Inflammatory macrophage (primary cell): Measurements from ENCODE around the gene OVOL3.

ENCODE experiments used
- DNase-seq, 2 donors: peaks; one replicate each; pipeline ENCODE4 v3.0.0-alpha.2; 2020 to 2022

OVOL3 gene

DNA sequence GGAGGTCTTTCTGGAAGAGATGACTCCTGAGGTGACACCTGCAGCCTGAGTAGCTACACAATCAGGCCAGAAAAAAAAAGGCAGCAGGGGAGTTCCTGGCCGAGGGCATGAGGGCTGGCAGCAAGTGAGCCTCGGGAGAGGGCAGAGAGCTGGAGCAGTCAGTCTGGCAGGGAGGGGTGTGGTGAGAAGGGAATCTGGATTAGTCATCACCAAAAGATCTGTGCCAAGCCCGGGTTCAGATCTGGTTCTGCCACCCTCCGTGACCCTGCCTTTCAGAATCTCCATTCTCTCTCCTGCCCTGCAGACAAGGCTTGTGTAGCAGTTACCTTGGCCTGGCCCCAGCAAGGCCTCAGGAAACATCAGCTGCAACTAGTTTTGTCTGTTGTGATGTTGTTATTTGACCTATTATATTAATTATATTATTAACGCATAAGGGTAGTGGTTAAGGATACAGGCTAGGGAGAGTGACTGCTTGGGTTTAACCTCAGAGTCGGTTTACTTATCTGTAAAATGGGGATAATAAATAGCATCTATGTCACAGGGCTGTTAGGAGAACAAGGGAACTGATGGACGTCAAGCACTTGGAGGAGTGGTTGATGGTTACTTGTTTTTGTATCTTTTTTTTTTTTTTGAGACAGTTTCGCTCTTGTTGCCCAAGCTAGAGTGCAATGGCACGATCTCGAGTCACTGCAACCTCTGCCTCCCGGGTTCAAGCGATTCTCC, 26.2 kb downstream of the OVOL3 start:
- peak in 1 of 2 donors; percentile 38 for DNase-seq

DNA sequence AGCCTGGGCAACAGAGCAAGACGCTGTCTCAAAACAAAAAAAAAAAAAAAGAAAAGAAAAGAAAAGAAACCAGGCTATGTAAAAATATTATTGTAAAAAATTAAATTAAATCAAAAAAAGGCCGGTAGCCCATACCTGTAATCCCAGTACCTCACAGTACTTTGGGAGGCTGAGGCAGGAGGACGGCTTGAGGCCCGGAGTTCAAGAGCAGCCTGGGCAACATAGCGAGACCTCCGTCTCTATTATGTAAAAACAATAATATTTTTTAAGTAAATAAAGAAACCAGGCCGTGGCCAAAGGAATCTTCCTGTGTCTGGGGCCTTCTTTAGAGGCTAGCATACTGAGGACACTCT, 28.2 kb downstream of the OVOL3 start:
- no peak for DNase-seq

DNA sequence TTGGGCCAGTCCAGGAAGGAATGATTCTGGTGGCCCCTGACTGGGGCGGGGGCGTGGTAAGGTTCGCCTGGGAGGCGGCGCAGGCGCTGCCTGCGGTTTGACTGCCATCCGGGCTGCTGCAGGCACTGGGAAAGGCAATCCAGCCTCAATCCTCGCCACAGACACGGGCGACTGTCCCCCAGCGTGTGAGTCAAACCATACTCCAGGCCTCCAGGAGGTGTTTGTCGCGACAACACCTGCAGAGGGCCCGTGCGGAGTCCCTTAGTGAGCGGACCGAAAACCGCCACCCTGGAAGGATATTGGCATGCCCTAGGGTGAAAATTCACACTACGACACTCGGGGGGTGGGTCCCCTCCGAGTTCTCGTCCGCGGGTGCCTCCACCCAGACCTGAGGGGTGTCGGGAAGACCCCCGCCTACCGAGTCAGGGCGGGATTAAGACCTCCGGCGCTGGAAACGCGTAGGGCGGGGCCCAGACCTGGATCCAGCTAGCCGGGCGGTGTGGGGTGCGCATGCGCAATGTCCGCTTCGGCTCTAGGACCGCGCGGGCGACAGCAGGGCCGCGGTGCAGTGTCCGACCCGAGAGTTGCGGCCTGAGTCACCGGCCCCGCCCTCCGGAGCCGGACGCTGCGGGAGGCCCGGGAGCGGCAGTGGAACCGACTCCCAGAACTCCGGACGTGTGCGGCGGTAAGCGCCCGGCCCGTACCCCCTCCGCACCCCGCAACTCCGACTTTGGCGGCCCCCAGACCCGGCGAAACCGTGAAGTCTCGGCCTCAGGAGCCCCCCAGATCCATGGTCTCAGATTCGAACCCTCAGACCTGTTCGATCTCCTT, 28.7 kb downstream of the OVOL3 start, which contains the start of gene CAPNS1:
CAPNS1 (plus strand) TSS at position 594 of the 831 bp plus-strand sequence. CDS start 946 bp downstream, outside the sequence.
- DNase-seq = peak; percentile 97 to 98

DNA sequence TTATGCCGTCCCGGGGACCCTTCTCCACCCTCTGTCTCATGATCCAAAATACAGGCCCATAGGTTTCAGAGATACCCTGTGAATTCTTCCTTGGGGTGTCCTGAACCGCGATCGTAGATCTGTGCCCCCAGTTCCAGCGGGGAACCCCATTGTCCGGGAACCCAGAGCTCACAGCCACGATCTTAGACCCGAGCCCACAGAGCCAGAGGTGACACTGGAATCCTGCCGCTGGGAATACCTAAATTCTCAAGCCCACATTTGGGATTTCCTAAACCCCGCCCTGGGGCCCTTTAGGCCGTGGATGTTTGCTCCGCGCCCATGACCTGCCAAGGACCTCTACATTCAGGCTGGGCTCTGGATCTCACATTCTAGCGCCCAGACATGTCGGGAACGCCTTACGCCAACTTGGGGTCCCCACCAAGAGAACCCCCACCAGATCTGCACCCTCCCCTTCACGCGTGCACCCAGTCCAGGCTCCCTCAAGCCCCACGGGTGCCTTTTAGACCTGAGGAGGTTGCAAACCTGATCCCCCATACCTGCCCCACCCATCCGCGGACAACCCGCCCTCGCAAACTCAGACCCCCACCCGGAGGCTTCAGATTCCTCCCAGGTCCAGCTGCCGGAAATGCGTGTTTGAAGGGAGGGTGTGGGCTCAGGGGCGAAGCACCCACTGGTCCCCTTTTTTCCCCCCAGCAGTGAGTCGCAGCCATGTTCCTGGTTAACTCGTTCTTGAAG, 29.5 kb downstream of the OVOL3 start:
- peak; percentile 9 to 28 for DNase-seq

DNA sequence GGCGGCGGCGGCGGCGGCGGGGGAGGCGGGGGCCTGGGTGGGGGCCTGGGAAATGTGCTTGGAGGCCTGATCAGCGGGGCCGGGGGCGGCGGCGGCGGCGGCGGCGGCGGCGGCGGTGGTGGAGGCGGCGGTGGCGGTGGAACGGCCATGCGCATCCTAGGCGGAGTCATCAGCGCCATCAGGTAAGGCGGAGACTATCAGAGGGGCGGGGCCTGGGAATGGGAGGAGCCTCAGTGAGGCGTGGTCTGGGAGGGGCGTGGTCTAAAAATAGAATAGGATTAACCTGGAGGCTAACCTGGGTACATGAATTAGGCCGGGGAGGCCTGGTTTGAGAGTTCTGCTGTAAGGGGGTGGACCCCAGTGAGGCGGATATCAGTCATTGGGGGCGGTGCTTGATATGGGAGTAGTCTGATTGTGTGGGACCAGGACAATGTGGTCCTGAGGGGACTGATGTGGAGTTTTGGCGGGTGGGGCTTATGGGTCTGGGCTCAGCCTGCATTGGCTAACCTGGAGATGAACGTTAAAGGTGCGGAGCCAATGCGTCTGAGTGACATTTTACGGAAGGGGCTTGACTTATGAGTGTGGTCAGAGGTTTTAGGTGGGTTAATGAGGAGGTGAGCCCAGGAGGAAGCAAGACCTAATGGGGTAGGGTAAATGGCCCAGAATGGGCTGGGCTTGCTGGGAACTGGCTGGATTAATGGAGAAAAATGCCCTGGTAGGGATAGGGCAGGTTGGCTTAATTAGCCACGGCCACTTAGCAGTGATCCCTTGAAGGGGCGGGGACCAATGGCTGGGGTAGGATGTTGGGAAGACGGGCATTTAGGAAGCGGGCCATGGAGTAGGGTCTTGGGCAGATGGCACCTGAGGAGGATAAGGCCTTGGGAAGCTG, 30.3 kb downstream of the OVOL3 start:
- DNase-seq = peak; percentile 82 to 88

DNA sequence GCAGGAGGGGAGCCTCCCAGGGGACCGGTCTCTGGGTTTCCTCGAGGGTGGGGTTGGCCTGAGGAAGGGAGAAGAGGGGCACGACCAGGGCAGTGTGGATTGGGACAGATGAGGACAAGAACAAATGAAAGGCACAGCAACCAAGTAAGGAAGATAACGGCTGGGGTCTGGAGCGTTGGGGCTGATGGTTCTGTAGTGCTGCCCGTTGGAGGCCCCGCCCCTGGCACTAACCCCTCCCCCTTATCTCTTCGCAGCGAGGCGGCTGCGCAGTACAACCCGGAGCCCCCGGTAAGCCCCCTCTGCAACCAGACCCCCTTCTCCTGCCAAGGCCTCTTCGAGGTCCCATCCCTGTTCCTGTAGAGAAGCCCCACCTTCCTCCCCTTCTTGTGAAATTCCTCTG, 31.1 kb downstream of the OVOL3 start:
- no peak for DNase-seq

DNA sequence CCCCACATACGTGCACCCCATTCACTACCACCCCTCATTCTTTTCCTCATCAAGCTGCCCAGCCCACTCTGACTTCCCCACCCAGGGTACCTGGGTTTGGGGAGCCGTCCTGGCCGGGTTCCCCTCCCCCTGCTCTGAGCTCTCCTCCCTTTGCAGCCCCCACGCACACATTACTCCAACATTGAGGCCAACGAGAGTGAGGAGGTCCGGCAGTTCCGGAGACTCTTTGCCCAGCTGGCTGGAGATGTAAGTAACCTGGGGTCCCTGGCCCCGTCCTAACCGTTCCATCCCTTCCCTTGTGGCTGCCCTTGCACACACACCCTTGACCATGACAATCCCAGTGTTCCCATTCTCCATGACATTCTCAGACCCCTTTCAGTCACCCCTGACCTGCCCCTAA, 31.6 kb downstream of the OVOL3 start:
- DNase-seq = no peak

DNA sequence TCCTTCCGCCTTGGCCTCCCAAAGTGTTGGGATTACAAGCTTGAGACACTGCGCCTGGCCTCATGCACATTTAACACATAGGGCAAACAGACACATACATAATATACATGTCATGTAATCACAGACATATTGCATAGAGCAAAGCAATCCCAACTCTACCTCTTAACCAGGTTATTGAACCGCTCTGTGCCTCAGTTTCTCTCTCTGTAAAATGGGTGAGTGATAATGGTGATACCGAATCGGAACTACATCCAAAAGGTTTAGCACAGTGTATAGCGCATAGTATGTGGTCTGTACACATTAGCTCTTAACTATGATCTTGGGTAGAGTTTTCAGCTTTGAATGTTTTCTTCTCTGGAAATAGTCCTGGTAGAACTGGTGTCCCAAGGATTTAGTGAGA, 33.7 kb downstream of the OVOL3 start:
- no peak for DNase-seq

DNA sequence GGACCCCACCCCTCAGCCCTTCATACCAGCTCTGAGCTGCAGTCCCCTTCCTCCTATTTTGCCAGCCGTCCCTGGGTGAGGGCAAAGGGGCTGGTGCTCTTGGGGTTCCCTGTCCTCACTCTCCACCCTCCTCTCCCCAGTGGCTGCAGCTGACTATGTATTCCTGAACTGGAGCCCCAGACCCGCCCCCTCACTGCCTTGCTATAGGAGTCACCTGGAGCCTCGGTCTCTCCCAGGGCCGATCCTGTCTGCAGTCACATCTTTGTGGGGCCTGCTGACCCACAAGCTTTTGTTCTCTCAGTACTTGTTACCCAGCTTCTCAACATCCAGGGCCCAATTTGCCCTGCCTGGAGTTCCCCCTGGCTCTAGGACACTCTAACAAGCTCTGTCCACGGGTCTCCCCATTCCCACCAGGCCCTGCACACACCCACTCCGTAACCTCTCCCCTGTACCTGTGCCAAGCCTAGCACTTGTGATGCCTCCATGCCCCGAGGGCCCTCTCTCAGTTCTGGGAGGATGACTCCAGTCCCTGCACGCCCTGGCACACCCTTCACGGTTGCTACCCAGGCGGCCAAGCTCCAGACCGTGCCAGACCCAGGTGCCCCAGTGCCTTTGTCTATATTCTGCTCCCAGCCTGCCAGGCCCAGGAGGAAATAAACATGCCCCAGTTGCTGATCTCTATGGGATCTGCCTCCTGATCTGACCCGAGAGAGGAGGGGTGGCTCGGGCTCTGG, 38.9 kb downstream of the OVOL3 start:
- no peak for DNase-seq

DNA sequence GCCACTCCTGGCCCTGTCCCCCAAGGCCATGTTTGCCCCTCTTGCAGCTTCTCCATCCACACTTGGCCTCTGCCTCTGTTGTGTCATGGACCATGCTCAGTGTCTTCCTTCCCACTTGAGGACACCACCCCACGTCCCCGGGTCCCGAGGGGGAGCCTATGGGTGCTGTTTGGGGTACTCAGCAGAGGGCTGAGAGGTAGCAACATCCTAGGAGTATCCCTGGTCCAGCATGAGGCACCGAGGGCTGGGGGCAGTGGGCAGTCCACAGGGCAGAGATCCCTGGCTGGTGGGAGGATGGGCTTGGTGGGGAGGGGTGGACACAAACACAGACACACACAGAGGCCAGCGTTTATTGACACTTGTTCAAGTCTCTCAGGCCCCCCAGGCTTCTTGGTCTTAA, 39.6 kb downstream of the OVOL3 start:
- DNase-seq = no peak

DNA sequence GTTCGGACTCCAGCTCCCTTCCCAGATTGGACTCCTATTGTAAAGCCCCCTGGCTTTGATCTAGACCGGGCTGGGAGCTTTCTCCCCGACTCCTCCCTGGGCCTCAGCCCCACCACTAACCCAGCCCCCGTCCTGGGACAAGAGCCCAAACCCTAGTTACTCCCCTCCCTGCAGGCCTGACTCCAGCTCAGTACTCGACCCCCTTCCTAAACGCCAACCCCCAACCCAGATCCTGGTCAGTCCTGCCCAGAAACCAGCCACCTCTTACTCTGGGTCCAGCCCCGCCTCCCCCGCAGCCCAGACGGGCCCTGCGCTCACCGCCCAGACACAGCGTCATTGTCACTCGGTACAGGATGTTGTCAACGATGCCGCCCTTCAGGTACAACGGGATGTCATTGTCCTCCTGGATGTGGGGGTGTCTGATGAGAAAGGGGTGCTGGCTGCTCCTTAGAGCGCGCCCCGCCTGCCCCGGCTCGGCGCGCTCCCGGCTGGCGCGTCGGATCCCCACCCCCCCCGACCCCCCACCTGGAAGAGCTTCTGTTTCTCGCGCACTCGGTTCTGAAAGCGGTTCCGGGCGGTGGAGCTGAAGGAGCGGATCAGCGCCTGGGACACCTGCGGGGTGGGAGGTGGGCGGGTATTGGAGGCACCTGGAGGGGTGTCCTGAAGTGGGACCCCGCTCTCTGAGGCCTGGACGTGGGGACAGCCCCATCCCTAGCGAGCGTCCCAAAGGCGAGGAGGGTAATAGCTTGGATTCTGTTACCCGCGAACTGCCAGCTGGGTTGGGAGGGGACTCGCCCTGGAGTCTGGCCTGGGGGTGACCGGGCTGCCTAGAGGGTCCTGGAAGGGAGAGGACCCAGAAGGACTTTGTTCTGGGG, 40.4 kb downstream of the OVOL3 start:
- no peak for DNase-seq

DNA sequence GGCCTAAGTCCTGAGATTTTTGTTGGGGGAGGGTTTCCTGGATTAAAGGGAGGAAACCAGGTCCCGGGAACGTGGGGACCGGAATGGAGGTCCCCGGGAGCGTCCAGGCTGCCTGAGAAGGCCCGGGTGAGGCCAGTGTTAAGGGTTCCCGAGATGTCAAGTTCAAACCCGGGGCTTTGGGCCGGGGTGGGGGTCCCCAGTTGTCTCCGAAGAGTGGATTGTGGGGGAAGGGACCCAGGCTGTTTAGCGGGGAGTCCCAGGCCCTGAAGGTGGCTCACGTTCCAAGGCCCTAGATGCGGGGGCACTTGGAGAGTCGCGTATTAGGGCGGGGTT, 41.0 kb downstream of the OVOL3 start:
- DNase-seq = no peak

DNA sequence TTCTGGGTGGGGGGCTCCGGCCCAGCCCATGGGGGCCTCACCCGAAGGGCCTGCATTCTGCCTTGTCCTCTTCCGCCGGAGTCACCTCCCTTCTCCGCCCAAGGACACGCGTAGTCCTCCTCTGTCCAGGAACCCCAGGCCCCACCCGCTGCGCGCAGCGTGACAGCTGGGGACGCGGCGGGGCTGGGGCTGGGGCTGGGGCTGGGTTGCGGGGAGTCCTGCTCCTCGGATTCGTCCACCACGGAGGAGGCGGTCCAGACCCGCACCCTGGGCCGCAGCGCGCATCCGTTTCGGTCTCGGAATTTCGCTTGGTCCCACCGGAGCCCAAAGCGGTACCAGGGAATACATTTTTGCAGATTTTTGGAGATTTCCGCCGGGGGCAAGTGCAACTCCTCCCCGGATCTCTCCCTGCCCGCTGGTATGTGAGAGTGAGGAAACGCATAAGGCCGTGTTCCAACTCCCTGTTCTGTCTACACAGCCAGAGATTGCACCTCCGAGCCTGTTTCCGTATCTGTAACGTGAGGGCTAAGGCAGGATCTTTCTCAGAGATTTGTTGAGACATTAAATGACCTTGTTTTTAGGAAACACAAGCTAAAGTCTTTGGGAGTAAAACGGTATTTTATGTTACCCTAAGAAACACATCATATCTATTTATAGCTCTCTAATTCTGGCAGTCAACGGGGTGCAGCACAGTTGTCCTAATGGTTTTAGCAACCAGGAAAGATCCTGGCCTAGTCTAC, 41.6 kb downstream of the OVOL3 start, which contains the start of gene COX7A1:
COX7A1 (minus strand) TSS at position 96 of the 740 bp plus-strand sequence; CDS start at position 56, 40 bp downstream.
- no peak for DNase-seq

DNA sequence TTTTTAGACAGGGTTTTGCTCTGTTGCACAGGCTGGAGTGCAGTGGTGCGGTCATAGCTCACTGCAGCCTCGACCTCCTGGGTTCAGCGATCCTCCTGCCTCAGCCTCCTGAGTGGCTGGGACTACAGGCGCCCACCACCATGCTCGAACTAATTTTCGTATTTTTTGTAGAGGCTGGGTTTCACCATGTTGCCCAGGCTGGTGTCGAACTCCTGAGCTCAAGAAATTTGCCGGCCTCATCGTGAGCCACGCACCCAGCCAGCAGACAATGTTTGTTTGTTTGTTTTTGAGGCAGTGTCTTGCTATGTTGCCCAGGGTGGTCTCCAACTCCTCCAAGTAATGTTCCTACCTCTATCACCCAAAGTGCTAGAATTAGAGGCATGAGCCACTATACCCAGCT, 42.2 kb downstream of the OVOL3 start:
- DNase-seq = no peak

DNA sequence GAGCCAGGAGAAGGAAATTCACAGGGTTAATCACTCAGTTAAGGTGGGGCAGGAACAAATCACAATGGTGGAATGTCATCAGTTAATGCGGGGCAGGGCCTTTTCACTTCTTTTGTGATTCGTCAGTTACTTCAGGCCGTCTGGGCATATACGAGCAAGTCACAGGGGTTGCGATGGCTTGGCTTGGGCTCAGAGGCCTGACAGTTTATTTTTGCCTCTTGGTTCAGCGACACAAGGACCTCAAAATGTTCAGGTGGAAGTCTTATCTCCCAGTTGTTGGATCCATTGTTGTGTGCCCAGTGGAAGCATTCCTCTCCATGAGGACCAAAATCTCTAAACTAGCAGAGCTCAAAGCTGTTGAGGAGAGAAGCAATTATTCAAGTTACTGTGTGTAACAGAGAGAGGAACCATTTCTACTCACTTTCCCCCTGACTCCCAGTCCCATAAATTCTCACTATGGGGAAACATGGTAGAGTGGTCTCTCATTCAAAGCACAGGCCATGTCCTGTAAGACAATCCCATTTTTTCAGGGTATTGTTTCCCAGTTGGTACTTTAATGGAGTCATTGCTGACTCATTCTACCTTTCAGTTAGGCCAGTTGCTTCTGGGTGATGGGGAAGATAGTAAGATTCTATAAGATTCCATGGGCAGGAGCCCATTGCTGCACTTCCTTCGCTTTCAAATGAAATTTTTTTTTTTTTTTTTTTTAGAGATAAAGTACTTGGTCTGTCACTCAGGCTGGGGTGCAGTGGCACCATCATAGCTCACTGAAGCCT, 50.1 kb downstream of the OVOL3 start:
- no peak for DNase-seq
